Mesodermal cell (in vitro differentiated cells): ENCODE measurements around the gene GID4.

Source experiments
- H3K27ac ChIP-seq: 2 replicates; pipeline ENCODE4 v1.7.0; 2013; ENCODE audit warnings: mild to moderate bottlenecking, low read depth, low read length, moderate library complexity; ENCODE audit not compliant: severe bottlenecking
- H3K36me3 ChIP-seq: 2 replicates; pipeline ENCODE4 v1.7.1; 2013; ENCODE audit warnings: mild to moderate bottlenecking, low read length, moderate library complexity; ENCODE audit not compliant: control insufficient read depth, insufficient read depth
- H3K4me1 ChIP-seq: one replicate; pipeline ENCODE4 v1.7.1; 2013; ENCODE audit warnings: mild to moderate bottlenecking, low read length; ENCODE audit not compliant: insufficient read depth, control insufficient read depth, poor library complexity, severe bottlenecking
- H3K4me3 ChIP-seq: 2 replicates; pipeline ENCODE4 v1.7.0; 2013; ENCODE audit warnings: low read length, control low read depth, mild to moderate bottlenecking; ENCODE audit not compliant: insufficient read depth, poor library complexity, severe bottlenecking; ENCODE audit errors: extremely low read depth
- H3K9me3 ChIP-seq: 2 replicates; pipeline ENCODE4 v1.7.1; 2013; ENCODE audit warnings: mild to moderate bottlenecking, low read length, moderate library complexity; ENCODE audit not compliant: control insufficient read depth
- WGBS, 2 experiments: methylation state at CpG; one replicate each; pipeline ENCODE4 v1.1.5; 2013; ENCODE audit warnings: missing lambda C conversion rate in 2 of 2; ENCODE audit not compliant: insufficient coverage in 2 of 2; 5-methylcytosine and 5-hydroxymethylcytosine counted together

GID4 gene

DNA sequence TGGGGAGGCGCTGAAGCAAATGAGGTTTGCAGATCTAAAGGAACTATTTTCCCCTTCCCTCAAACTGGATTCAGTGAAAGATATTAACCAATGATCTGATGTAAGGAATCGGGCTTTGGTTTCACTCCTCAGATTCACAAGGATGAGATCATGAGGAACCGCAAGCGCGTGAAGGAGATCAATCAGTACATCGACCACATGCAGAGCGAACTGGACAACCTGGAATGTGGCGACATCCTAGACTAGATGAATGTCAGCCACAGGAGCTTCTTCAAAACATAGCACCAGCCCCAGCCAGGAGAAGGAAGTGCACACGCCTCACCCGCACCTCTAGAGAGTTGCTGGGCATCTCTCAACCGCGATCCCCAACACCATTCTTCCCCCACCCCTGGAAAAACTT lies 22.8 kb upstream of the GID4 start:
- Histone ChIP-seq H3K36me3 (peaks cover 5% of the 10 kb centered on the region), H3K27ac (no peak overlapping the region), H3K4me3 (no peak overlapping the region), H3K9me3 (no peaks in the 10 kb centered on the region), H3K4me1 (peaks cover 11% of the 10 kb centered on the region)
- 96 to 100% methylated on average over 6 to 10 of the region's 12 CpGs for WGBS, 2 experiments

DNA sequence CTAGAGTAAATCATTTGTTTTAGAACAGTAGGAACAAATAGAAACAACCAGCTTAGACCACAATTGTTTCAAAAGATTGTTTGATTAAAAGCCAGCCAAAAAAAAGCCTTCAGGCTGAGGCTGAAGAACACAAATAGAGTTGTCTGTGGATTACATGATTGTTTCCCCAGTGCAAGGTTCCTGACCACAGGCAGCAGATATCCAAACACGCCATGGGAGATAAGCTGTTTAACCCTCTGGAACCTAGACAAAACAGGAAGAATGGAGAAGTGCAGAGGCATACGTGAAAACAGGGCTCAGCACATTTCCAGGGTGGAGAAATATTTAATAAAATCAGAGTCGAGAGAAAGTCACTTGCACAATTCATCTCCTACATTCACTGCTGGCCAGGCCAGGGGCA lies 21.2 kb upstream of the GID4 start:
- Histone ChIP-seq H3K4me3 (no peak overlapping the region), H3K9me3 (no peaks in the 10 kb centered on the region), H3K27ac (peak overlapping the region; percentile 16), H3K4me1 (peaks cover 11% of the 10 kb centered on the region), H3K36me3 (peaks cover 10% of the 10 kb centered on the region)
- WGBS, 2 experiments = 89 to 96% methylated on average over 3 of the region's 3 CpGs

DNA sequence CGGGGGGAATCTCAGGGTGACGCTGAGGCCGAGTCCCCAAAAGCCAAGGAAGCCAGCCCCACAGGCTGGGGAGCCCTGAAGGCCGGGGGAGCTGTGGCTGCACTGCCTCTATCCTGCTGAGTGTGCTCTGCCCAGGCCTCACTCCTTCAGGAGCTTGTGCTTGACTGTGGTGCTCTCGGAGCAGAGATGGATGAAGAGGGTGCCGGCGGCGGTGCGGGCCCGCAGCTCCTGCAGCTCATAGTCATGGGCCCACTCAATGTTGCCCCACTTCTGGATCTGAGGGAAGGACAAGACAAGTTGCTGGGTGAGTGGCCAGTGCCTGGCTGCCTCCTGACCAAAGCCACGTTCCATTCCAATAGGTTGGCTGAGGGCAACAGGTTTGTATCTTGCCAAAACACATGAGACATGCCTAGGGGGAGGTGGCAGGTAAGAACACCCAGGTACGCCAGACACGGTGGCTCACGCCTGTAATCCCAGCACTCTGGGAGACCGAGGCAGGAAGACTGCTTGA lies 20.7 kb upstream of the GID4 start:
- H3K36me3 ChIP-seq = peaks cover 10% of the 10 kb centered on the region
- H3K4me1 ChIP-seq = peaks cover 11% of the 10 kb centered on the region
- 88 to 93% methylated on average over 13 to 15 of the region's 15 CpGs for WGBS, 2 experiments
- H3K9me3 ChIP-seq = no peaks in the 10 kb centered on the region
- H3K27ac ChIP-seq = no peak overlapping the region
- no peak overlapping the region for H3K4me3 ChIP-seq

DNA sequence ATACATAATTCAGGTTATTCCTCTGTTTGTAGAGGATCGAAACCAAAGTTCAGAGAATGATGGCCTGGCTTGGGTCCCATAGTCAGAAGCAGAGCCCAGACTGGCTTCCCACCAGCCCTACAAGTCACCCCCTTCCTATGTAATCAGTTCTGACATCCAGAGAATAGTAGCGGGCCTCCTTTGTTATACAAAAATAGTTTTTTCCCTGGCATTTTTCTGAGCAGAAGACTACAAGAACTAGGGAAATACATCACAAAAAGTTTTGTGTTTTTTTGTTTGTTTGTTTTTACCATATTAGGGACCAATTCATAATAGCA lies 19.4 kb upstream of the GID4 start:
- Histone ChIP-seq H3K9me3 (no peaks in the 10 kb centered on the region), H3K4me1 (peaks cover 11% of the 10 kb centered on the region), H3K36me3 (peaks cover 10% of the 10 kb centered on the region), H3K27ac (no peak overlapping the region), H3K4me3 (no peak overlapping the region)
- 86 to 100% methylated on average over 1 of the region's 2 CpGs for WGBS, 2 experiments

- Histone ChIP-seq H3K36me3 (peaks cover 10% of the 10 kb centered on the region), H3K9me3 (no peaks in the 10 kb centered on the region), H3K4me1 (peaks cover 11% of the 10 kb centered on the region), H3K27ac (no peak overlapping the region), H3K4me3 (no peak overlapping the region)
- WGBS, 2 experiments = 98 to 100% methylated on average over 4 to 5 of the region's 6 CpGs
These were observed 18.2 kb upstream of the GID4 start for GRCh38 chr17:18020971-18021370.

GRCh38 chr17:18021372-18021771 lies 17.8 kb upstream of the GID4 start:
- WGBS, 2 experiments = 88 to 95% methylated on average over 4 to 5 of the region's 5 CpGs
- Histone ChIP-seq H3K9me3 (no peaks in the 10 kb centered on the region), H3K27ac (no peak overlapping the region), H3K4me3 (no peak overlapping the region), H3K36me3 (peaks cover 13% of the 10 kb centered on the region), H3K4me1 (peaks cover 11% of the 10 kb centered on the region)

- H3K9me3 ChIP-seq = no peaks in the 10 kb centered on the region
- no peak overlapping the region for H3K4me3 ChIP-seq
- 89 to 91% methylated on average over 4 to 5 of the region's 5 CpGs for WGBS, 2 experiments
- peaks cover 8% of the 10 kb centered on the region for H3K4me1 ChIP-seq
- no peak overlapping the region for H3K27ac ChIP-seq
- peaks cover 23% of the 10 kb centered on the region for H3K36me3 ChIP-seq
These were observed 13.8 kb upstream of the GID4 start for GRCh38 chr17:18025241-18025944.

DNA sequence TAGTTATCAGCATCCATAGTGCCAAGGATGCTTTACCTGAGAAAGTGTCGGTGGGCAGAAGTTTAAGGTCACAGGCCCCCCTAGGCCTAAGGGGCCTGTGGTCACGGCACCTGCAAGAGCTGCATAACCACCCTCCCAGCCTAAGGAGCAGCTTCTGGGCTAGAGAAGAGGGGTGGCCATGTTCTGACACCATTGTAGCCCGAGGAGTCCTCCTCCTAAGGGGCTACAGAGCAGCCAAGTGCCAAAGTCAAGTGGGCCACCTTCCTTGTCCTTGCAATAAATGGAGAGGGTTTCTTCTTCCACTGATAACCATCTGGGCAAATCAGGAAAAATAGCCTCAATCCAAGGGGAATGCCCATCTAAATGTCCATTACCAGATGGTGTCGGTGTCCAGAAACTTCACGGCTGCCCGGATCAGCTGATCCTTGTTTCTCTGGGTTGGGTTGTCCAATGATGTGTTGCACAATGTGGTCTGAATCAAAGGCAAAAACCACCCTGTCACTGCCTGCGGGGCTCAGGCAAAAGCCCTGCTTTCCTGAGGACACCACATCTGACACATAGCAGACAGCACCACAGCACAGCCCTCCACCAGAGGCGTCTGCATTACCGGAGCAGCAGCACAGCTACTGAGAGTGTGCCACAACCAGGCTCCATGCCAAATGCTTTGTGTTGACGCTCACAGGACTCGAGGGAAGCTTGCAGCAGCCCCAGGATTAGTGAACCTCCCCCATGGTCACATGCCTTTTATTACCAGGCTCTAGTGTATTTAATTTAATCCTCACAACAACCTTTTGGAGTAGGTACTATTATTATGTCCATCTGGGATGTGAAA lies 13.0 kb upstream of the GID4 start:
- Histone ChIP-seq H3K4me3 (no peak overlapping the region), H3K27ac (no peak overlapping the region), H3K9me3 (no peaks in the 10 kb centered on the region), H3K4me1 (peaks cover 8% of the 10 kb centered on the region), H3K36me3 (peaks cover 21% of the 10 kb centered on the region)
- WGBS, 2 experiments = 91 to 92% methylated on average over 4 to 9 of the region's 11 CpGs

DNA sequence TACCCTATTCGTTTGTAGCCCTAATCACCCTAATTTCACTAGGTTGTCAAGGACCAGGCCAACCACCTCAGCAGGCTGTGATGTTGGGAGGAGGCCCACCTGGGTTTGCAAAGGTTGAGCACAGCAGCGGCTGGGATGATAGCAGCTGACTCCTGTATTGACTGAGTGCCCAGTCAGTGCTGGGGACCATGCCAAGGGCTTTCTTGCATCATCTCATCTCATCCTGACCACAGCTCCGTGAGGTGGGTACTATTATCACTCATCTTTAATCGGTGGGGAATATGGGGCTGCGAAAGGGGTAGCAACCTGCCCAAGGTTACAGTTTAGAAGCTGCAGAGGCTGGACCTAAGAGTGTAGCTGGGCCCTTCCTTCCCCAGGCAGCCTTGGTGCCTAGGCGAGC lies 11.9 kb upstream of the GID4 start:
- peaks cover 10% of the 10 kb centered on the region for H3K4me1 ChIP-seq
- H3K27ac ChIP-seq = no peak overlapping the region
- WGBS, 2 experiments = 90% methylated on average over 3 to 5 of the region's 6 CpGs
- no peak overlapping the region for H3K4me3 ChIP-seq
- no peaks in the 10 kb centered on the region for H3K9me3 ChIP-seq
- H3K36me3 ChIP-seq = peaks cover 13% of the 10 kb centered on the region

GRCh38 chr17:18028114-18028951 lies 10.9 kb upstream of the GID4 start:
- Histone ChIP-seq H3K4me3 (no peak overlapping the region), H3K27ac (no peak overlapping the region), H3K4me1 (peaks cover 10% of the 10 kb centered on the region), H3K36me3 (peaks cover 13% of the 10 kb centered on the region), H3K9me3 (no peaks in the 10 kb centered on the region)
- WGBS, 2 experiments = 83 to 86% methylated on average over 3 to 5 of the region's 11 CpGs
